ENCODE results near the gene ZMIZ1. TPM values are rescaled to one million over a fixed set of nuclear protein-coding genes. Genes with fewer than 3 reads are reported as not detected.

The ZMIZ1 gene
- total and polyA plus RNA-seq, 2 donors (not counting 1 experiment from before 2014, with no cell fraction given) = 6.3 to 30.6 TPM

DNA sequence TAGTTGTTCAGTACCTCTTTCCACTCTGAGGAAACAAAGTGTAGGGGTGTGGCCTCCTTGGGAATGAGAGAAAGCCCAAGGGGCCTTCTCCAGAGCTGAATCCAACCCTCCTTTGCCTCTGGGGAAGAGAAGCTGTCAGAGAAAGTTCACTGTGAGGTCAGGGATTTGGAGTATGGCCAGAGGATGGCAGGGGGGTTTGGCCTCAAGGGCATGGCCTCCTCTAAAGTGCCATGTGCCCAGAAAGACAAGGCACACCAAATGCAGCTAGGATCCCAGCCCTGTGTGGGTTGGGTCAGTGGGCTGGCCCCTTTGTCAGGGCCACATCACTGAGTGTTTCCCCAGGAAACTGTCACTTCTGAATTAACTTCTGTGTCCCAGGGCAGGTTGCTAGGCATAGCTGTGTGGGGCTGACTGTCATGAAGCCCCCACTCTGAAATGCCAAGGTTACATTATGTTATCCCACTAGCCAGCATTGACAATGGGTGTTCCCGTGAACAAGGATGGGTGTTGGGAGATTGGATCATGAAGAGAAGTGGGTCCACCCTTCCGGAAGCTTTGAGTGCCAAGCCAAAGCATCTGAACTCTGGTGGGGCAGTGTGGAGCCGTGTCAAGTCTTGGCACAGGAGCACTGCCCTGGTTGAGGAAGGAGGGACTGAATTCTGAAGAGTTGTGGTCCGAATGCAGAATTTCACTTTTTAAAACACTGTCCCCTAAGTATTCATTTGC lies 123.3 kb downstream of the ZMIZ1 start:
- Histone ChIP-seq H3K4me1 (ENCODE audit: control insufficient read depth, extremely low read depth, insufficient read depth, low read length) (peaks cover 41% of the 10 kb centered on the region), H4K20me1 (ENCODE audit: control insufficient read depth, extremely low read depth, insufficient read depth, low read length) (no peaks in the 10 kb centered on the region), H3K27ac (ENCODE audit: insufficient read depth, low read length) (peak overlapping the region; percentile 53), H3K79me2 (ENCODE audit: control insufficient read depth, insufficient read depth, low read length) (peaks cover 37% of the 10 kb centered on the region), H3K4me3 (replicated peaks in 1 of 4; ENCODE audit: control extremely low read depth in 1 of 4, insufficient read depth in 1 of 4, low read depth in 3 of 4, low read length in 4 of 4) (no peak overlapping the region), H3K27me3 (ENCODE audit: control insufficient read depth, insufficient read depth, low read length) (no peaks in the 10 kb centered on the region), H2AFZ (ENCODE audit: low read length) (no peak overlapping the region), H3K9me3 (ENCODE audit: control insufficient read depth, insufficient read depth, low read depth, low read length) (no peaks in the 10 kb centered on the region), H3K4me2 (ENCODE audit: extremely low read depth, insufficient read depth, low read length) (no peak overlapping the region), H3K9ac (ENCODE audit: insufficient read depth, low read length) (no peak overlapping the region), H3K36me3 (ENCODE audit: control insufficient read depth, insufficient read depth, low read length) (peaks cover 18% of the 10 kb centered on the region)
- no peak for TF ChIP-seq EZH2 (IDR thresholded peaks at IDR 0.05; ENCODE audit: low read length, missing control alignments)
- TF ChIP-seq, protein P1, sequence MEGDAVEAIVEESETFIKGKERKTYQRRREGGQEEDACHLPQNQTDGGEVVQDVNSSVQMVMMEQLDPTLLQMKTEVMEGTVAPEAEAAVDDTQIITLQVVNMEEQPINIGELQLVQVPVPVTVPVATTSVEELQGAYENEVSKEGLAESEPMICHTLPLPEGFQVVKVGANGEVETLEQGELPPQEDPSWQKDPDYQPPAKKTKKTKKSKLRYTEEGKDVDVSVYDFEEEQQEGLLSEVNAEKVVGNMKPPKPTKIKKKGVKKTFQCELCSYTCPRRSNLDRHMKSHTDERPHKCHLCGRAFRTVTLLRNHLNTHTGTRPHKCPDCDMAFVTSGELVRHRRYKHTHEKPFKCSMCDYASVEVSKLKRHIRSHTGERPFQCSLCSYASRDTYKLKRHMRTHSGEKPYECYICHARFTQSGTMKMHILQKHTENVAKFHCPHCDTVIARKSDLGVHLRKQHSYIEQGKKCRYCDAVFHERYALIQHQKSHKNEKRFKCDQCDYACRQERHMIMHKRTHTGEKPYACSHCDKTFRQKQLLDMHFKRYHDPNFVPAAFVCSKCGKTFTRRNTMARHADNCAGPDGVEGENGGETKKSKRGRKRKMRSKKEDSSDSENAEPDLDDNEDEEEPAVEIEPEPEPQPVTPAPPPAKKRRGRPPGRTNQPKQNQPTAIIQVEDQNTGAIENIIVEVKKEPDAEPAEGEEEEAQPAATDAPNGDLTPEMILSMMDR (conservative IDR thresholded peaks at IDR 0.05 in 1 of 2, IDR thresholded peaks at IDR 0.05 in 1 of 2; ENCODE audit: low read depth in 1 of 2, low read length in 2 of 2) = no peak
- no peak for DNase-seq (ENCODE audit: low read depth in 2 of 2)

DNA sequence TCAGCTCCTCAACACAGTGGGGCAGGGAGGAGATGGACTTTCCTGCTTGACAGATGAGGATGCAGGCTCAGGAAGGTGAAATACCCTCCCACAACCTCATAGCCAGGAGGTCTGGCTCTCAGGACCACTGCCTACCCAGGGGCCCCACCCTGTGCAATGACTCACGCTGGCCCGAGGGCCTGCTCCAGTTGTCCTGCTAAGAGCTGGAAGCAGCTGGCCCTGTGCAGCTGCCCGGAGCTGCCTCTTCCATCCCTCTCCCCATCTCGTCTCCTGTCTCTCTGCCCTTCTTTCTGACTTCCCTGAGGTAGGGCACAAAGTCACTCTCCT lies 123.9 kb downstream of the ZMIZ1 start:
- Histone ChIP-seq H3K9ac (ENCODE audit: insufficient read depth, low read length) (no peak overlapping the region), H3K79me2 (ENCODE audit: control insufficient read depth, insufficient read depth, low read length) (peaks cover 41% of the 10 kb centered on the region), H3K9me3 (ENCODE audit: control insufficient read depth, insufficient read depth, low read depth, low read length) (no peaks in the 10 kb centered on the region), H3K27me3 (ENCODE audit: control insufficient read depth, insufficient read depth, low read length) (no peaks in the 10 kb centered on the region), H3K27ac (ENCODE audit: insufficient read depth, low read length) (peak overlapping the region; percentile 53), H3K4me2 (ENCODE audit: extremely low read depth, insufficient read depth, low read length) (no peak overlapping the region), H4K20me1 (ENCODE audit: control insufficient read depth, extremely low read depth, insufficient read depth, low read length) (no peaks in the 10 kb centered on the region), H3K4me3 (replicated peaks in 1 of 4; ENCODE audit: control extremely low read depth in 1 of 4, insufficient read depth in 1 of 4, low read depth in 3 of 4, low read length in 4 of 4) (no peak overlapping the region), H3K4me1 (ENCODE audit: control insufficient read depth, extremely low read depth, insufficient read depth, low read length) (peaks cover 41% of the 10 kb centered on the region), H3K36me3 (ENCODE audit: control insufficient read depth, insufficient read depth, low read length) (peaks cover 14% of the 10 kb centered on the region), H2AFZ (ENCODE audit: low read length) (no peak overlapping the region)
- no peak for TF ChIP-seq EZH2 (IDR thresholded peaks at IDR 0.05; ENCODE audit: low read length, missing control alignments)
- TF ChIP-seq, protein P1 (conservative IDR thresholded peaks at IDR 0.05 in 1 of 2, IDR thresholded peaks at IDR 0.05 in 1 of 2; ENCODE audit: low read depth in 1 of 2, low read length in 2 of 2) = no peak
- peak; percentile 56 to 76 for DNase-seq (ENCODE audit: low read depth in 2 of 2)

DNA sequence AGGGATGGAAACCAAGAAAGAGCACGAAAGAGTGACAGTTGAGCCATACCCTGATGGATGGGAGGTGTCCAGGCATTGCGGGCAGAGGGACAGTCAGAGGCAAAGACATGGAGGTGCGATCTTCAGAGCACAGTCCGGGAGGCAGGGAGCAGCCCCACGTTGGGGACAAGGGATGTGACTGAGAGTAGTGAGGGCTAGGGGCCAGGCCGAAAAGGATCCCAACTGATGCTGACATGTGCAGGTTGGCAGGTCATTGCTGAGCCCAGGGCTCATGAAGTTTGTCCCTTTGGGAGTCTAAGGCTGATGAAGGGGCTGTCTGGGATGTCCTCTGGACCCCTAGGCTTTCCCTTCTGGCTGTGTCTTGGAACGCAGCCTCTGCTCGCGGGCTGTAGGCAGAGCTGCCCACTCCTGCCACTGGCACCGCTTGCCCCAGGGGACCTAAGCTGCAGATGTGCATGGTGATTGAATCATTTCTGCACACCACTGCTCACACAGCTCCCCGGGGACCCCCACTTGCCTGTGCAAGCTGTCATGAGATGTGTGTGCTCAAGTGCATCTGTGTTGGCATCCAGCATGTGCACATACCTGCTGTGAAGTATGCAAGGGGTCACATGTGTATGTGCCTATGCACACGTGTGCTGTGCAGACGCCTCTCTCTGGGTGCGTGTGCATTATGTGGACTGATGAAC lies 125.1 kb downstream of the ZMIZ1 start:
- no peak overlapping the region for H3K27ac ChIP-seq (ENCODE audit: insufficient read depth, low read length)
- H3K79me2 ChIP-seq (ENCODE audit: control insufficient read depth, insufficient read depth, low read length) = peaks cover 41% of the 10 kb centered on the region
- no peak overlapping the region for H3K9ac ChIP-seq (ENCODE audit: insufficient read depth, low read length)
- no peak overlapping the region for H2AFZ ChIP-seq (ENCODE audit: low read length)
- no peak for DNase-seq (ENCODE audit: low read depth in 2 of 2)
- no peak overlapping the region for H3K4me2 ChIP-seq (ENCODE audit: extremely low read depth, insufficient read depth, low read length)
- TF ChIP-seq EZH2 (IDR thresholded peaks at IDR 0.05; ENCODE audit: low read length, missing control alignments) = no peak
- TF ChIP-seq, protein P1 (conservative IDR thresholded peaks at IDR 0.05 in 1 of 2, IDR thresholded peaks at IDR 0.05 in 1 of 2; ENCODE audit: low read depth in 1 of 2, low read length in 2 of 2) = no peak
- no peaks in the 10 kb centered on the region for H3K27me3 ChIP-seq (ENCODE audit: control insufficient read depth, insufficient read depth, low read length)
- peaks cover 41% of the 10 kb centered on the region for H3K4me1 ChIP-seq (ENCODE audit: control insufficient read depth, extremely low read depth, insufficient read depth, low read length)
- no peaks in the 10 kb centered on the region for H3K9me3 ChIP-seq (ENCODE audit: control insufficient read depth, insufficient read depth, low read depth, low read length)
- no peak overlapping the region for H3K4me3 ChIP-seq (replicated peaks in 1 of 4; ENCODE audit: control extremely low read depth in 1 of 4, insufficient read depth in 1 of 4, low read depth in 3 of 4, low read length in 4 of 4)
- H4K20me1 ChIP-seq (ENCODE audit: control insufficient read depth, extremely low read depth, insufficient read depth, low read length) = no peaks in the 10 kb centered on the region
- peaks cover 12% of the 10 kb centered on the region for H3K36me3 ChIP-seq (ENCODE audit: control insufficient read depth, insufficient read depth, low read length)

Data from fibroblast of lung (primary cell).